GM18868 (cell line): ENCODE data around the gene SLC25A22.
A peak's percentile ranks its signal among the peaks of the same experiment; 100 is the strongest.

Experiments used
- ATAC-seq: cut with Tn5 transposase; IDR thresholded peaks from one replicate; pipeline ENCODE4 v1.9.1; 2021; ENCODE audit warnings: mild to moderate bottlenecking, moderate library complexity; ENCODE audit not compliant: unreplicated experiment

Gene SLC25A22

GRCh38 chr11:834371-835316, 36.6 kb upstream of the SLC25A22 start:
- no peak for ATAC-seq

DNA sequence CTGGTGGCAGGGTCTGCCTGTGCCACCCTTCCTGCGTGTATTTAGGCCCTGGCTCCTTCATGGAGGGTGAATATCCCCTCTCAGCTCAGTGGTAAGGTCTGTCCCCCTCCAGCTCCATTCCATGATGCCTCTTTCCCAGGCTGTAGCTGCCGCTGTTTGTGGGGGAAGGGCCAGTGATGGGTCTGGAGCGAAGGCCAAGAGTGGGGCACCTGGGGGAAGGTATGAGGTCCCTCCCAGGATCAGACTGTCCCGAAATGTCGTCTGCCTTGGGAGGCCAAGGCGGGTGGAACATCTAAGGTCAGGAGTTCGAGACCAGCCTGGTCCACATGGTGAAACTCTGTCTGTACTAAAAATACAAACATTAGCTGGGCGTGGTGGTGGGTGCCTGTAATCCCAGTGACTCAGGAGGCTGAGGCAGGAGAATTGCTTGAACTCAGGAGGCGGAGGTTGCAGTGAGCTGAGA, 35.8 kb upstream of the SLC25A22 start:
- ATAC-seq: no peak

- no peak for ATAC-seq
Observed at GRCh38 chr11:833114-833791, 35.2 kb upstream of the SLC25A22 start.

GRCh38 chr11:832529-833113, 34.5 kb upstream of the SLC25A22 start, which contains the start of gene CD151:
CD151 (plus strand) TSS chr11:832952; CDS start chr11:836070, 3,118 bp downstream.
- peak; percentile 38 for ATAC-seq

GRCh38 chr11:831961-832528, 34.0 kb upstream of the SLC25A22 start:
- ATAC-seq: no peak

- ATAC-seq: no peak
Observed at GRCh38 chr11:831118-831864, 33.2 kb upstream of the SLC25A22 start.

DNA sequence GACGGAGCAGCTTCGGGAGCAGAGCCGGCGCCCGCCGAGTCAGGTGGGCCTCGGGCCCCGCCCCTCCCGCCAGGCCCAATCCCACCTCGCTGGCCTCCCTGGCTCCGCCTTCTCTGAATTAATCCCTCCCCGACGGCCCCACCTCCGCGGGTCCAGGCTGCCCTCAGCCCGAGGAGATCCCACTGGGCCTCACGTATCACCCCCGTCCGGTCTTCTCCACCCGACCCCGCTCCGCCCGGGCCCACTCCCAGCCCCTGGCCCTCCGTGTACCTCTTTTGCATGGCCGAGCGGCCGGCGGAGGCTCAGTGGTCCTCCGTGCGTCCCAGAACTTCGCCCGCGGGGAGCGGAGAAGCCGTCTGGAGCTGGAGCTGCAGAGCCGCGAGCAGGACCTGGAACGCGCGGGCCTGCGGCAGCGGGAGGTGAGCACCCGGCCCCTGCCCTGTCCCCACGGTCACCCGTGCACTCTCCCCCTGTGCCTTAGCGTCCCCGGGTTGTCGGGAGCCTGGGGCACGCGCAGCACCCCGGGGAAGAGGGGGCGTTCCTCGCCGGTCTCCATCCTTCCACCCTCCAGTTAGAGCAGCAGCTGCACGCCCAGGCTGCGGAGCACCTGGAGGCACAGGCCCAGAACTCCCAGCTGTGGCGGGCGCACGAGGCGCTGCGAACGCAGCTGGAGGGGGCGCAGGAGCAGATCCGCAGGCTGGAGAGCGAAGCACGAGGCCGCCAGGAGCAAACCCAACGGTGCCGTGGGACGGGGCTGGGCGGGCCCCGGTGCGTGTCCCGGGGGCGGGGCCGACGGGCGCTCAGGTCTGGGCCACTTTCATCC, 32.4 kb upstream of the SLC25A22 start:
- ATAC-seq: no peak

DNA sequence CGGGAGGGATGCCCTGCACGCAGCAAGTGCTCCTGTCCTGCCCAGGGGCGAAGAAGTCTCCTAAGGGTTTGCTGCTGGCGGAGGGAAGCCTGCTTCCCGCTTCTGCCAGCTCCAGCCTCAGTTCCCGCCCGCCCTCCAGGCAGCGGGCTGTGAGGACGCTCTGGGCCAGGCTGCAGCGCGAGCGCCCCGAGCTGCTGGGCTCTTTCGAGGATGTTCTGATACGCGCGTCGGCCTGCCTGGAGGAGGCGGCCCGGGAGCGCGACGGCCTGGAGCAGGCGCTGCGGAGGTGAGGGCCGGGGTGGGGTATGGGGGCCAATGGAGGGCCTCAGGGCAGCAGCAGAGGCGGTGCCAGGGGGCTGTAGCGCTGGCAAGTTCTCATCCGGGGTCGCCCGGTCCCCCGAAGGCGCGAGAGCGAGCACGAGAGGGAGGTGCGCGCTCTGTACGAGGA, 31.8 kb upstream of the SLC25A22 start:
- no peak for ATAC-seq

DNA sequence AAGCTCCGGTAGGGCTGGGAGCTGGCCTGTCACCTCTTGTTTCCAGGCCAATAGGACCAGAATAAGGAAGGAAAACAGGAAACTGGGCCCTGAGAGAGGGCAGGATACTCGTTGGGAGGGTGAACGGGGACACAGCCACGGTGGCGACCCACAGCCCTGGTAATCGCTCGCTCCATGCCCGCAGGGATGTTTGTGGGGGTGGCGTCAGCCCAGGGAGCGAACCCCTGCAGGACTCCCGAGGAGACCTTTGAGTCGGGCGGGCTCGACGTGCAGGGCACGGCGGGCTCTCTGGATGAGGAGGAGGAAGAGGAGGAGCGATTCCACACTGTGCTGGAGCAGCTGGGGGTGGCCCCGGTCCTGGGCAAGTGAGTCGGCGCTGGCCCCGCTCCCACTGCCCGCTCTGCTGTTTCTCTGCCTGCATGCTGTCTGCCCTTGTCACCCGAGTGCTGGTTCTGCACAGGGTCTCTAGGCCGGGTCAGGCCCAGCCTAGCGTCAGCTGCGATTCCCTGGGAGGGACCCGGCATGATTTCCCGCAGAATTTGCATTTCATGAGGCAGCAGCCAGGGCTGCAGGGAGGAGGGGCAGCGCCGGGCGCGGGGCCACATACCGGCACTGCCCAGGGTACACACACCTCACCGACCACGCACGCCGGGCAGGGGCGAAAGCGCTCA, 31.2 kb upstream of the SLC25A22 start:
- ATAC-seq: no peak

DNA sequence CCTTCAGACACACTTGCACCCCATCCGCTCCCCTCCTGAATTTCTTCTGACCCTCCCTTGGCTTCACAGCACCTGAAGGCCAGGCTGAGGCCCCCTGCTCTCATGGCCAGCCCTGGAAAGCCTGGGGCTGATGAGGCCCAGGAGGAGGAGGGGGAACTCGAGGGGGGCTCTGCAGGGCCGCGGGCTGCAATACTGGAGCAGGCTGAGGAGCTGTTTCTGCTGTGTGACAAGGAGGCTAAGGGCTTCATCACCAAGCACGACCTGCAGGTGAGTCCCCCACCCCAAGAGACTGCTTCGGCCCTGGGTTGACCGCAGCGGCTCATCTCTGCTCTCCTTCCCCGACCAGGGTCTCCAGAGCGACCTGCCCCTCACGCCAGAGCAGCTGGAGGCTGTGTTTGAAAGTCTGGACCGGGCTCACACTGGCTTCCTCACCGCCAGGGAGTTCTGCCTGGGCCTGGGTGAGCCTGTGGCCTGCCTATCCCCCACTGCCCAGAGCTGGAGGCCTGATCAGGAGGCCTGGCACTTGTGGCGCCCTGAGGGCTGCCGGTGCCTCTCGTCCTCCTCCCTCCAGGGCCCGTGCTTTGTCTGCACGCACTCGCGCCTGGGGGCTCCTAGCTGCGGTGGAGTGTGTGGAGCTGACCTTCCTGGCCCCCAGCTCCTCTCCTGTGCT, 30.6 kb upstream of the SLC25A22 start:
- no peak for ATAC-seq

DNA sequence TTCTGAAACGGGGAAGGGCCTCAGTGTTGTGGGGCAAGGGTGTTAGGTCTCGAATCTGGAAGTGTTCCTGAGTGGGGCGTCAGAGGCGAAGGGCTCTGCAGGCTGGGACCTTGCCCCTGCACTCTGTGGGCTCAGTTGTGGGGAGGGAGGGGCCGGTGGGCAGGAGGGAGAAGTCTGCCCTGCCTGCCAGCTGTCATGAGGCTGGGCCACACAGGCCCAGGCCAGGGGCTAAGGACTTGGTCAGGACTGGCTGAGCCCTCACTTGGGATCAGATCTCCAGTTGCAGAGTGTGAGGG, 29.8 kb upstream of the SLC25A22 start, which contains the start of gene CRACR2B:
CRACR2B (plus strand) TSS at position 23 of the 296 bp plus-strand sequence. CDS start 689 bp downstream, outside the sequence.
- no peak for ATAC-seq

DNA sequence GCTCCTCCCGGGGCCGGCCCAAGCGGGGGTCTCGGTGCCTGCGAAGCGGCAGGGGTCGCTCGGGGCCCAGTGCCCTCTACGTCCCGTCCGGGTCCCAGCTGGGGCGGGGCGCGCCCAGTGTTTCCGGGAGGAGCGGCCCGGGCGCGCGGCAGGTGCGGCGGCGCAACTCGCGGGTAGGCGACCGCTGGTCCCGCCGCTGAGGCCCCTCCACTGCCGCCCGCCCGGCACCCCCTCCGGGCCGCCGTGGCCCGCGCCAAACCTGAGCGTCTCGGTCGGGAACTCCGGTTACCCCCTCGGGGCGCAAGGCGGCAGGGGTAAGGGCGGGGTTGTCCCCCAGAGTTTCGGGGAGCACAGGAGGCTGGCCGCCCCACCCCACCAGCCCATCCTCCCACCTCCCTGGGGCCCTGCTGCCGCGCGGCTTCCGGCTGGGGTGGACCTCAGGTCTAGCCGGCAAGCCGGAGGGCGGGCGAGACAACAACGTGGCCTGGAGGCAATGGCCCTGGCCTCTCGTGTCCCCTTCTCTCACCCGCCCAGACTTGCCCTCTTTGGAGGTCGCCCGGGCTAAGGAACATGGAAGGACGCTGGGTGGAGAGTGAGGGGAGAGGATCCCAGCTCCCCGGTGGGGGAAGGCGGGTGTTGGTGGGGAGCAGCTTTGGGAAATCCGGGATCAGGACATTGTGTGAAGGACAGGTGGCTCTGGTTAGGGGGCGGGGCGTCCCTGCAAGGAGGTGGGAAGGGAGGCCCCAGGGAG, 29.2 kb upstream of the SLC25A22 start:
- peak; percentile 42 for ATAC-seq

GRCh38 chr11:826836-827145, 28.7 kb upstream of the SLC25A22 start:
- ATAC-seq: no peak

- ATAC-seq: no peak
Observed at GRCh38 chr11:826227-826621, 28.1 kb upstream of the SLC25A22 start.

GRCh38 chr11:825366-826226, 27.5 kb upstream of the SLC25A22 start:
- no peak for ATAC-seq

DNA sequence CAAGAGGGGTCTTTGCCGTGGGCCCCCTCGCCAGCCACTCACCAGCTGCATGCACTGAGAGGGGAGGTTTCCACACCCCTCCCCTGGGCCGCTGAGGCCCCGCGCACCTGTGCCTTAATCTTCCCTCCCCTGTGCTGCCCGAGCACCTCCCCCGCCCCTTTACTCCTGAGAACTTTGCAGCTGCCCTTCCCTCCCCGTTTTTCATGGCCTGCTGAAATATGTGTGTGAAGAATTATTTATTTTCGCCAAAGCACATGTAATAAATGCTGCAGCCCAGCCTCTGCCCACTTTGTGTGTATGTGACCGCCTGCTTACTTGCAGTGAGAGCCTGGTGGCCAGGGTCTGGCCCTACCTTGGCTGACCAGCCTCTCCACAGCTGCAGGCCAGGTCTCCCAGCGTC, 26.9 kb upstream of the SLC25A22 start:
- ATAC-seq: no peak

DNA sequence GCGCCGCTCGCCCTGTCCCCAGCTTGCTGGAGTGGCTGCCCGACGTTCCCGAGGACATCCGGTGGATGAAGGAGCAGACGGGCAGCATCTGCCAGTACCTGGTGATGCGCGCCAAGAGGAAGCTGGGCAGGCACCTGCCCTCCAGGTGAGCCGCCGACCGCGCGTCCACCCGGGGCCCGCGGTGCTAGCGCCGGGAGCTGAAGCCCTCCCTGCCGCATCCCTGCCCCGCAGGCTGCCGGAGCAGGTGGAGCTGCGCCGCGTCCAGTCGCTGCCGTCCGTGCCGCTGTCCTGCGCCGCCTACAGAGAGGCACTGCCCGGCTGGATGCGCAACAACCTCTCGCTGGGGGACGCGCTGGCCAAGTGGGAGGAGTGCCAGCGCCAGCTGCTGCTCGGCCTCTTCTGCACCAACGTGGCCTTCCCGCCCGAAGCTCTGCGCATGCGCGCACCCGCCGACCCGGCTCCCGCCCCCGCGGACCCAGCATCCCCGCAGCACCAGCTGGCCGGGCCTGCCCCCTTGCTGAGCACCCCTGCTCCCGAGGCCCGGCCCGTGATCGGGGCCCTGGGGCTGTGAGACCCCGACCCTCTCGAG, 26.3 kb upstream of the SLC25A22 start:
- no peak for ATAC-seq
